Nephron (organoid): ENCODE data around the gene SPATA25.

ENCODE experiments used
- H3K27ac Mint-ChIP-seq, 3 experiments: 2 replicates each; pipeline ENCODE4 v1.8.0; 2020; ENCODE audit warnings: mixed read lengths in 3 of 3, mild to moderate bottlenecking in 2 of 3, moderate library complexity in 1 of 3
- H3K27me3 Mint-ChIP-seq: 2 replicates; pipeline ENCODE4 v1.8.0; 2021; ENCODE audit warnings: low read depth, mild to moderate bottlenecking, moderate library complexity, mixed read lengths
- H3K36me3 Mint-ChIP-seq: 2 replicates; pipeline ENCODE4 v1.8.0; 2020; ENCODE audit warnings: low read depth, mixed read lengths
- H3K4me1 Mint-ChIP-seq: 2 replicates; pipeline ENCODE4 v1.8.0; 2020; ENCODE audit warnings: mixed read lengths
- H3K4me3 Mint-ChIP-seq, 3 experiments: 2 replicates each; pipeline ENCODE4 v1.8.0; 2020; ENCODE audit warnings: mild to moderate bottlenecking in 3 of 3, mixed read lengths in 3 of 3, moderate library complexity in 2 of 3
- H3K9me3 Mint-ChIP-seq: 2 replicates; pipeline ENCODE4 v1.8.0; 2020; ENCODE audit warnings: mixed read lengths
- CTCF ChIP-seq, 3 experiments: fragments of 200-600 bp; sonication (generic); IDR thresholded peaks; one replicate each; pipeline ENCODE4 v1.5.0; 2021; ENCODE audit warnings: antibody characterized with exemption in 3 of 3; ENCODE audit not compliant: unreplicated experiment in 3 of 3

Gene SPATA25

GRCh38 chr20:45848421-45848820 lies 39.0 kb downstream of the SPATA25 start:
- H3K36me3 Mint-ChIP-seq = peaks cover 42% of the 10 kb centered on the region
- no peaks in the 10 kb centered on the region for H3K27me3 Mint-ChIP-seq
- H3K9me3 Mint-ChIP-seq = no peaks in the 10 kb centered on the region
- TF ChIP-seq CTCF (IDR thresholded peaks at IDR 0.05; ENCODE audit: unreplicated experiment in 3 of 3) = no peak
- no peak overlapping the region for H3K4me3 Mint-ChIP-seq
- H3K27ac Mint-ChIP-seq = no peak overlapping the region
- no peaks in the 10 kb centered on the region for H3K4me1 Mint-ChIP-seq

GRCh38 chr20:45845452-45845851 lies 42.0 kb downstream of the SPATA25 start:
- no peaks in the 10 kb centered on the region for H3K9me3 Mint-ChIP-seq
- no peaks in the 10 kb centered on the region for H3K27me3 Mint-ChIP-seq
- H3K36me3 Mint-ChIP-seq = peaks cover 50% of the 10 kb centered on the region
- TF ChIP-seq CTCF (IDR thresholded peaks at IDR 0.05; ENCODE audit: unreplicated experiment in 3 of 3) = no peak
- H3K27ac Mint-ChIP-seq = no peak overlapping the region
- H3K4me3 Mint-ChIP-seq = no peak overlapping the region
- peaks cover 11% of the 10 kb centered on the region for H3K4me1 Mint-ChIP-seq

DNA sequence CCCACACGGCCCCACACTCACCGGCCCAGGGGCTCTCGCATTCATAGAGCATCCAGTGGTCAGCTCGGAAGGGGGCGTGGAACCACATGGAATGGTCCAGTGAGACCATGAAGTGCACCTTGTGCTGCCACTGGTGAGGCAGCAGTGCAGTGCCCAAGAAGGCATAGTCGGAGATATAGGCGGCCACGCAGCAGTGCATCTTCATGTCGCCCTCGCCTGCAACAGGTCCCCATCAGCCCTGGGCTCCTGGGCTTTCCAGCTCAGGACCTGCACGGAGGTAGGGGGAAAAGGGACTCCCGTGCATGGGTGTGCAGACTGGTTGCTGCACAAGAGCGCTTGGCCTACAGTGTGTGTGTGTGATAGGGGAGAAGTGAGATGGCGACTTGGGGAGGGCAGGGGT lies 43.9 kb downstream of the SPATA25 start:
- no peaks in the 10 kb centered on the region for H3K9me3 Mint-ChIP-seq
- H3K4me1 Mint-ChIP-seq = peaks cover 11% of the 10 kb centered on the region
- TF ChIP-seq CTCF (IDR thresholded peaks at IDR 0.05; ENCODE audit: unreplicated experiment in 3 of 3) = no peak
- H3K27me3 Mint-ChIP-seq = no peaks in the 10 kb centered on the region
- peaks cover 41% of the 10 kb centered on the region for H3K36me3 Mint-ChIP-seq
- H3K4me3 Mint-ChIP-seq = no peak overlapping the region
- no peak overlapping the region for H3K27ac Mint-ChIP-seq

- H3K36me3 Mint-ChIP-seq = peaks cover 38% of the 10 kb centered on the region
These were observed 45.1 kb downstream of the SPATA25 start for GRCh38 chr20:45842169-45842812.

GRCh38 chr20:45841407-45842129 lies 45.9 kb downstream of the SPATA25 start:
- H3K36me3 Mint-ChIP-seq = peaks cover 42% of the 10 kb centered on the region

More at GRCh38 chr20:45842169-45842812, 45.1 kb downstream of the SPATA25 start:
- H3K4me1 Mint-ChIP-seq = peaks cover 13% of the 10 kb centered on the region
- no peaks in the 10 kb centered on the region for H3K9me3 Mint-ChIP-seq
- H3K4me3 Mint-ChIP-seq = no peak overlapping the region
- TF ChIP-seq CTCF (IDR thresholded peaks at IDR 0.05; ENCODE audit: unreplicated experiment in 3 of 3) = no peak
- no peaks in the 10 kb centered on the region for H3K27me3 Mint-ChIP-seq
- H3K27ac Mint-ChIP-seq = peak overlapping the region; percentile 14 to 61 (median 20)

More at GRCh38 chr20:45841407-45842129, 45.9 kb downstream of the SPATA25 start:
- H3K27me3 Mint-ChIP-seq = no peaks in the 10 kb centered on the region
- no peak overlapping the region for H3K4me3 Mint-ChIP-seq
- peak overlapping the region in 1 of 3 experiments; percentile 61 for H3K27ac Mint-ChIP-seq
- peaks cover 20% of the 10 kb centered on the region for H3K4me1 Mint-ChIP-seq
- no peak for TF ChIP-seq CTCF (IDR thresholded peaks at IDR 0.05; ENCODE audit: unreplicated experiment in 3 of 3)
- H3K9me3 Mint-ChIP-seq = no peaks in the 10 kb centered on the region
